Suprapubic skin (tissue), 4 donors: ENCODE data around the gene CTNNA2.

Source experiments
- POLR2A ChIP-seq, 2 donors: fragments of 450-650 bp; IDR thresholded peaks; one replicate each; pipeline ENCODE4 v1.6.1; 2017; ENCODE audit warnings: antibody characterized with exemption in 2 of 2, mild to moderate bottlenecking in 2 of 2, moderate library complexity in 2 of 2
- POLR2AphosphoS5 ChIP-seq, 3 donors: sonication (generic); formaldehyde crosslinking; IDR thresholded peaks; one replicate each; pipeline ENCODE4 v1.6.1; 2017; ENCODE audit warnings: antibody characterized with exemption in 3 of 3
- TF ChIP-seq, protein P1 (sequence below), 2 donors: fragments of 200-600 bp in 1 of 2; fragments of 450-650 bp in 1 of 2; sonication (generic) in 1 of 2; IDR thresholded peaks; one replicate each; pipeline ENCODE4 v1.5.1; 2016 to 2019; ENCODE audit warnings: antibody characterized with exemption in 2 of 2, mild to moderate bottlenecking in 1 of 2, moderate library complexity in 1 of 2

DNA sequence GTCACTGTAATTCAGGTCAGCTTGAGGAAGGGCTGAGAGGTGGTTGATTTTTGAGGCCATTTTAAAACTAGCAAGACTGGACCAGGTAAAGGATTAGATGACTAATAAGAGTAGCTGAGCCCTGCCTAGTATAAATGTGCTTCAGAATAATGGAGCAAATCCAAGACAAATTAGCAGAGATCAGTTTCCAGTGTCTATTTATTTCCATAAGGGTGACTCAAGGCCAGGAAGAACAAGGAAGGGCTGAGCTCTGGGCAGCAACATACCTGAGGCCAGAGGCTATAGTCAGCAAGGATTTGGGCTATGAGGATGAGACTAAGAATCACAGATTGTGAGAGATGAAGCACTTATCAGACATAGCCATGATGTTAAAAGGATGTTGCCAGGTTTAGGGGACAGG is 1130.7 kb downstream of the CTNNA2 start:
- TF ChIP-seq, protein P1, sequence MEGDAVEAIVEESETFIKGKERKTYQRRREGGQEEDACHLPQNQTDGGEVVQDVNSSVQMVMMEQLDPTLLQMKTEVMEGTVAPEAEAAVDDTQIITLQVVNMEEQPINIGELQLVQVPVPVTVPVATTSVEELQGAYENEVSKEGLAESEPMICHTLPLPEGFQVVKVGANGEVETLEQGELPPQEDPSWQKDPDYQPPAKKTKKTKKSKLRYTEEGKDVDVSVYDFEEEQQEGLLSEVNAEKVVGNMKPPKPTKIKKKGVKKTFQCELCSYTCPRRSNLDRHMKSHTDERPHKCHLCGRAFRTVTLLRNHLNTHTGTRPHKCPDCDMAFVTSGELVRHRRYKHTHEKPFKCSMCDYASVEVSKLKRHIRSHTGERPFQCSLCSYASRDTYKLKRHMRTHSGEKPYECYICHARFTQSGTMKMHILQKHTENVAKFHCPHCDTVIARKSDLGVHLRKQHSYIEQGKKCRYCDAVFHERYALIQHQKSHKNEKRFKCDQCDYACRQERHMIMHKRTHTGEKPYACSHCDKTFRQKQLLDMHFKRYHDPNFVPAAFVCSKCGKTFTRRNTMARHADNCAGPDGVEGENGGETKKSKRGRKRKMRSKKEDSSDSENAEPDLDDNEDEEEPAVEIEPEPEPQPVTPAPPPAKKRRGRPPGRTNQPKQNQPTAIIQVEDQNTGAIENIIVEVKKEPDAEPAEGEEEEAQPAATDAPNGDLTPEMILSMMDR (IDR thresholded peaks at IDR 0.05): no peak
- TF ChIP-seq POLR2A (IDR thresholded peaks at IDR 0.05) (no peak), POLR2AphosphoS5 (IDR thresholded peaks at IDR 0.05) (no peak)
